EL (cell line): ENCODE data around the gene PAPOLG.
"Not testable (repeated sequence)": the region's sequence is repeated elsewhere in the genome, so short reads cannot be mapped to it uniquely, and the experiment has no call there.

Experiments
- DNase-seq: peaks from one replicate; pipeline ENCODE4 v3.0.0-alpha.2; 2016

Gene PAPOLG

DNA sequence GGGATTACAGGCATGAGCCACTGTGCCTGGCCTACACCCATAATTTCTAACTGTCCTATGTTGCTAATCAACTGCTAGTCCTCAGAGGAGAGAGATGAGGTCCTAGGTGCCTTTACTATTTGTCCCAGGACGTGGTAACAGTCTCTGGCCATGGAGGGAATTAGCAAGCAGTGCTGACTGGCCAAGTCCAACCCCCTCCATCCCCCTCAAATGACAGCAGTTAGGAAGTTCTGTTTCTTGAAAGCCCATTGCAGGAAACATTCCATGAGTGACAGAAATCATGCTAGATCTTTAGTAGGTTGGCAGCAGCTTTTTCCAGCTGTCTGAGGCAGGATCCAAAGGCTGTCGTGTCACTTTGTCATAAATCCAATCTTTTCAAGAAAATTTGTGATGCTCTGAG lies 69.6 kb downstream of the PAPOLG start:
- DNase-seq, result no peak

DNA sequence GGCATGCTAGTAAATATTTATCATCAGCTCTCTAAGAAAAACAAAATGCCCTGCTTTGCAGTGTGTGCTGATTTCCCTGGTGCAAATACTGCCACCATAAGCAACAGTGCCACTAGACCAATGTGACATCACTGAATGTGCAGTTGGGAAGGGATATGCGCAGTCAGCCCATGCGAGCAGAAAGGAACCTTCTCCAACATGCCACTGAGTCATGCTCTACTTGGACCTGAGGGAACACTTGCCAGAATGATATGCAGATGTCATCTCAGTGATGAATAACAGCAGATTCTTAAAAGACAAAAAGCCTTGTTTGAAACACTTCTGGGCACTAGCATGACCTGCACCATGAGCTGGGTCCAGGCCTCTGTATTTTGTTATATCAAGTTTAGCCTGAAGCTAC lies 70.0 kb downstream of the PAPOLG start:
- no peak for DNase-seq

DNA sequence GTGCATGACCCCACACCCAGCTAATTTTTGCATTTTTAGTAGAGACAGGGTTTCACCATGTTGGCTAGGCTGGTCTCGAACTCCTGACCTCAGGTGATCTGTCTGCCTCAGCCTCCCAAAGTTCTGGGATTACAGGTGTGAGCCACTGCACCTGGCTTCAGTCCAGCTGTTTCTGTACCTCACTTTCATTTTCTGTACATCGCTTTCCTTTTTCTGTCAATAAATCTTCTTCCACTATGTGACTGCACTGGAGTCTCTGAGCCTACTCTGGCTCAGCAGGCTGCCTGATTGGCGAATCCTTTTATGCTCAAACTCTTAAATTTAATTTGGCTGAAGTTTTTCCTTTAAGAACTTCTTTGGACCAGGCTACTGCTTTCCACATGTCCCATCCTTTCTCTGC lies 70.8 kb downstream of the PAPOLG start:
- DNase-seq, result not testable (repeated sequence)

DNA sequence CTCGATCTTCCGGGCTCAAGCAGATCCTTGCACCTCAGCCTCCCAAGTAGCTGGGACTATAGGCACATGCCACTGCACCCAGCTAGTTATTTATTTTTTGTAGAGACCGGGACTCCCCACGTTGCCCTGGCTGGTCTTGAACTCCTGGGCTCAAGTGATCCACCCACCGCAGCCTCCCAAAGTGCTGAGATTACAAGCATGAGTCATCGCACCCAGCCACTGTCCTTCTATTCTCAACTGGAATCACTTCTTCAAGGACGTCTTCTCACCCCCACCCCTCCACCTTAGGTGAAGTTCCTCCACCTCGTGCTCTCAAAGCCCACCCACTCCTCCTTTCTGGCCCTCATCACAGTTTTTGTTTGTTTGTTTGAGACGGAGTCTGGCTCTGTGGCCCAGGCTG lies 71.3 kb downstream of the PAPOLG start:
- no peak for DNase-seq

DNA sequence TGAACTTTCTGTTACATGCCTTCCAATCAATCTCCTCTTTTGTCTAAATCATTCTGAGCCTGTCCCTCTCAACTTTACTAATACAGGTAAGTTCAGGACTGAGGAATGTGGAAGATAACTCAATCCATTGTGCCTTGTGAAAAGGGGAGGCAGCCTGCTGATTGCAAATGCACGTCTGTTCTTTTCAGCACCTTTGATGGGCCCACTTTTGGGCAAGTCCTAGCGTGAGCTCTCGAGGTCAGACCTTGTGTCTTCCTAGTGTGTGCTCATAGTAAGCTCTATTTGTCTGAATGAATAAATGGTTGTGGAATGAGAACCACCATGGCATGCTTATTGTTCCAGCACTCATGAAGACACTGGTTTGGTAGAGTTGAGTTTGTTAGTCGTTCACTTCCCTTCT lies 74.9 kb downstream of the PAPOLG start:
- no peak for DNase-seq

DNA sequence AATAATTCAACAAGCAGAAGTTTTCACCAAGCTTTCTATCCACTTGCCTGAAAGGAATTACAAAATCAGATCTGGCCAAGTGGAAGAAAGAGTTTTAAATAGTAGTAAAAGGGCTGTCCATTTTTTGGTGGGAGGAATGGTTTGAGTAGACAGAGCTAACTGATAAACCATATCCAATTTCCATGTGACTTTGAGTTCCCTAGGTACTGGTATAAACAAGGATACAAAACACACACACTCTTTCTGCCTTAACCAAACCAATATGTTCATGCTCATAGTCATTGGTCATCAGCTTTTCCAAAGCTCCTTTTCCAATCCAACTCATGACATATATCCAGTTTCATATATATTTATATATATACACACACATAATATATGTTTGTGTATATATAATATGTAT lies 75.9 kb downstream of the PAPOLG start:
- DNase-seq, result no peak

DNA sequence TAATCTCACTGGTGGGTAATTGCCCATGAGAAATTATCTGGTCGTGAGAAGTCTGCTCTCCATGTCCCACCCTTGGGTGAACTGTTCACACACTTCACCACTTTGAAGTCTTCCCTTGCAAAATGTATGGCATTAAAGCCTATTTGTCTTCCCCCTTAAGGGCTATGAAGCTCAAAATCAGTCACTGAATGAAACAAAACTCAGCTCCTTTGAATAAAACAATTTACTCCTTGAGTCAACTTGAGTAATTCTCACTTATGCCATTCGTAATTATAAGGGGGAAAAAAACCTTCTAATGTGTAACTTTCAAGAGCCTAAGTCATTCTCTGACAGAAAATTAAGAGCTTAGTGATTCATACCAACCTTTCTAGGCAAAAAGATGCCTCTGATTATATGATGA lies 76.6 kb downstream of the PAPOLG start:
- no peak for DNase-seq

DNA sequence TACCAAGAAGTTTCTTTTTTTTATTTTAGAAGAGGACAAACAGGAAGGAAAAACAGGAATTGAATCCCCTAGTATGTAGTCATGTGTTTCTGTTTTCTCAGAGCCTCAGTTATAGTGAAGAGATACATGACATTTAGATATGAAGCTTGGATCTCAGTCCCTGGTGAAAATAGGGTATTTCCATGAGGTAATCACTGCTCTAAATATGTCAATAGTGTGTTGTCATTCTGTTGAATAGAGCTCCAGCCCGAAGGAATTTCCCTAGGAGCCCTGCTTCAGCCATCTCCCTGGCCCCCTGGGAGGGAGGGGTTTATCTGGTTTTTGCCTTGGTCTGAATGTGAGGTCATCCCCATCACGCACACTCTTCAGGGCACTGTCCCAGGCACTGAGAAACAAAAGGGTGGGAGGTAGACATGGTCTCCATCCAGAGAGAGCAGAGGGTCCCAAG lies 78.2 kb downstream of the PAPOLG start:
- no peak for DNase-seq

DNA sequence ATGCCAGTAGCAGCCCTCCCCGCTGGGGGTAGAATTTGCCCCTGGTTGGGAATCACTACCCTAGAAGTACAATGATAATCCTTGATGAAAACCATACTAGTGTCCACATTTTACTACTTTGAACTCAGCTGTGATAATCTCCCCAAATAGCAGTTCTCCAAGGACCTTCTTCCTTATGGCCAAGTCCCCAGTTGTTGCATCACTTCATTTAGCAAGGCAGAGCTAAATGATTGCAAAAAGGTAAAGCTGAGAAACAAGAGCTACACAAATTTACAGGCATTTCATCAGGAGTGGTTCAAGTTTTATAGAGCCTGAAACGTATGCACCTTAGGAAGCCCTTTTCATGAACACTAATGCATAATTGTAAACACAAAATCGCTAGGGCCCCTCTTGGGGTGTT lies 80.4 kb downstream of the PAPOLG start:
- no peak for DNase-seq

DNA sequence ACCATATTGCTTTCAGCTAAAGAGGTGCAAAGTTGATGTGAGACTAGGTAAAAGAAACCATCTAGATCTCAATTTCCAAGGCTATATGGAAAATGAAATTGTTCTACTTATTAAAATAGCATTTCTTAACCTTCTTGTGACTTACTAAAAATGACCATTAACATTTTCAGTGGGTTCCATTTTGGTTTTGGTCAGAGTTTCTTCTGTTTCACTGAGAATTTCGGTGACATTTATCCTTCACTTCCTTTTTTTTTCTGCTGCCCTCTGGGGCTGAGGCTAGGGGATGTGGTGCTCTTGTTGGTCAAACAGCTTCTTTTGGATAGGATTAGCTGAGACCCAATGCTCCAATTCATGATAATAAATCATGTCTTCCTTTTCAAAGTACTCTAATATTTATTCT lies 81.1 kb downstream of the PAPOLG start:
- DNase-seq, result no peak

DNA sequence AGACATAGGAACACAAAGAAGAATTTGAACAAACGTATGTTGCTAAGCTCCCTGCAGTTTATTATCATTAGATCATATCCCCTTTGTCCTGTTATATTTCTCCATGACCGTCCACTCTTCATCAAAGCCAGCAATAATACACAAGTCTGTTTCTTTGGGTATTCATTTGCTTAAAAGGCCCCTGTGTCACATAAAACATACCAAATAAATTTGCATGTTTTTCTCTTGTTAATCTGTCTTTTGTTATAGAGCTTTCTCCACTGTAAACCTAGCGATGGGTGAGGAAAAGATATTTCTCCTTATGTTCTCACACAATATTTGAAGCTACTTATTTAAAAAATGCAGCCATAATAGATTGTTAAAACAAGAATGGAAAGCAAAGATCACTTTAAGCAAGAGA lies 82.4 kb downstream of the PAPOLG start:
- no peak for DNase-seq

DNA sequence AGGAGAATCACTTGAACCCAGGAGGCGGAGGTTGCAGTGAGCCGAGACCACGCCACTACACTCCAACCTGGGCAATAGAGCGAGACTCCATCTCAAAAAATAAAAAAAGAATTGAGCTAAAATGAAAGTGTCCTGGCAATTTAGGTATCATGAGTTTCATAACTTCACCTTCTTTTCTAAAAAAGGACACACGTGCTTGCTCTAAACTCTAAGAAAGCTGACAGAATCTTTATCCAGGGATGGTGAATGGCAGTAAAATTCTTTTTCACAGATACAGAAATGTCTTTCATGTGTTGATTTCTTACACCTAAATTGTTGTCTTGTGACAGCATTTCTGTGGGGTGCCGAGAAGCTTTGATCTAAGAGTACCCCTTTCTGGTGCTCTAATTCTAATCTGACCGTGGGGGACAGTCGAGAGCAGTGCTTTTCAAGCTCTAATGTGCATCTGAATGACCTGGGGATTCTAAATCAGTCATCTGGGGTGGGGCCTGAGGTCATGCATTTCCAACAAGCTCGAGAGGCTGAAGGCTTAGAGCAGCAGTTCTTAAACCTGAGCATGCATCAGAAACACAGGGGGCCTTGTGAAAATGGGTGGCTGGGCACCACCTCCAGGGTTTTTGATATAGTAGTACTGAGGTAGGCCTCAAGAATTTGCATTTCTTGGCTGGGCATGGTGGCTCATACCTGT lies 83.2 kb downstream of the PAPOLG start:
- DNase-seq, result no peak

DNA sequence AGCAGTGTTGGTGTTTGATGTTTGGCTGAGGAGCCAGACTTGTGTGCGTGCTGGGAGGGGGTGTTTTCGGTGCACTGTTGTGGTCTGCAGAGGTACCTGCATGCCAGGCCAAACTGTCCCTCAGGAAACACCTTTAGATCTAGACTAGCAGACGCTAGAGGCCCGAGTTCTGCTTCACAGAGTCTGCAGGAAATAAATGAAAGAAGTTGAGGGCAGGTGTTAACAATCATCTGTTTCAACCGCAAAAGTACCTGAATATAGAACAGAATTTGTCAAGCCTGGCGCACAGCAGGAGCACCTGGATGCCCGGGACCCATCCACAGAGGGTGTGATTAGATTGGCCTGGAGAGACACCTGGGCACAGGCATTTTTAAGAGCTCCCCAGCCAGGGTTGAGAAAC lies 84.8 kb downstream of the PAPOLG start:
- no peak for DNase-seq

DNA sequence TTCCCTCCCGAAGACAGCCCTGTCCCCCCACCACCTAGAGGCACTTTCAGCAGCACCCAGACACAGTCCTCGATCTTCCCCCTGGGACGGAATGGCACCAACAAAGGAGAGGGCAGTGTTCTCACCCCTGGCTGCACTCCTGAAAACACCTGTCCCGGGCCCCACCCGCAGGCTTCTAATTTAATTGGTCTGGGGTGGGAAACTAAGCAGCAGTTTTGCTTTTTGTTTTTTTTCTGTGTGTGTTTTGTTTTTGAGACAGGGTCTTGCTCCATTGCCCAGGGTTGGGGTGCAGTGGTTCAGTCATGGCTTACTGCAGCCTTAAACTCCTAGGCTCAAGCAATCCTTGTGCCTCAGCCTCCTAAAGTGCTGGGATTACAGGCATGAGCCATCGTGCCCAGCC lies 86.9 kb downstream of the PAPOLG start:
- no peak for DNase-seq

DNA sequence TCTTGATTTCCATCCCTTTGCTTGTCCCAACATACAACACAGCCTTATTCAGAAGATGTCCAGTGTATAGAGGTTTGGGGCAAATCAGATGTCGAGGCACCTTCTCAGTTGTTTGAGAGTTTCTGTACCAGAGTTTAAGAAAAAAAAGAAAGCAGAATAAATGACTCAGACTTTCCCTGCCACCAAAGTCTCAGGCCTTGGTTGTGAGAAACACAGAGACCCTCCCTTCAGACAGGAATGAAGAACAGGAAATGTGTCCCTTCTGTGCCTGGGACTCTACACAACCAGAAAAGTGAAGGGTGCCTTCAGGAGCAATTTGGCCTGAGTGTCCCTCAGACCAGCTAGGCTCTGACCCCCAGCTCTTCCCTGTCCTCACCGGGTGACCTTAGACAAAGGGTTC lies 88.0 kb downstream of the PAPOLG start:
- no peak for DNase-seq

DNA sequence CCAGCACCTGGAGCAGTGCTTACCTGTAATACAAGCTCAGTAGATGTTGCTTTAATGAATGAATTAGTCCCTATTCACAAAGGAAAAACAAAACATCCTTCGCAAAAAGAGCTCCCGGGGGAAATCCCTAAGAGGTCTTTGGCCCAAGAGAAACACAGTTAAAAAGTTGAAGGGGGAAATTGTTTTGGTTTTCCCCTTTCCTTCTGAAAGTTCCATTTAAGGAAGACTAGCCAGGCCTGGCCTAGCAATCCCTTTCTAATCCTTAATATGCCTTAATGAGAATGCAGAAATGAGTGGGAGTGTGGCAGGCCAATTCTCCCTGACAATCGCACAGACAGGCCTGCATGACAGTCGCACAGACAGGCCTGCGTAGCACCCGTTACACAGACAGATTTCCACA lies 91.8 kb downstream of the PAPOLG start:
- no peak for DNase-seq
